GM19240 (cell line): ENCODE data around the gene FANCD2OS.
"Not testable (repeated sequence)": the region's sequence is repeated elsewhere in the genome, so short reads cannot be mapped to it uniquely, and the experiment has no call there.

Source experiments
- DNase-seq: peaks from one replicate; pipeline ENCODE4 v3.0.0; 2011; ENCODE audit warnings: low spot score; ENCODE audit not compliant: insufficient read length

The FANCD2OS gene

GRCh38 chr3:10108091-10108490 lies at the start of gene FANCD2OS:
Gene FANCD2OS, minus strand, starts transcription at chr3:10108255. Its CDS starts 3,481 bp downstream, at chr3:10104774.
- no peak for DNase-seq

GRCh38 chr3:10157031-10157430 lies 49.0 kb upstream of the FANCD2OS start:
- no peak for DNase-seq

GRCh38 chr3:10155658-10156057 lies 47.6 kb upstream of the FANCD2OS start:
- no peak for DNase-seq

- DNase-seq, result no peak
Measured at GRCh38 chr3:10155123-10155472, 47.0 kb upstream of the FANCD2OS start.

GRCh38 chr3:10154335-10155122 lies 46.5 kb upstream of the FANCD2OS start:
- DNase-seq, result no peak

- DNase-seq, result no peak
Measured at GRCh38 chr3:10150987-10151386, 42.9 kb upstream of the FANCD2OS start.

GRCh38 chr3:10149226-10149625 lies 41.2 kb upstream of the FANCD2OS start:
- DNase-seq, result no peak

GRCh38 chr3:10145685-10146084 lies 37.6 kb upstream of the FANCD2OS start:
- no peak for DNase-seq

GRCh38 chr3:10142707-10143560 lies 34.9 kb upstream of the FANCD2OS start:
- DNase-seq, result no peak

- no peak for DNase-seq
Measured at GRCh38 chr3:10140996-10141546, 33.0 kb upstream of the FANCD2OS start.

- no peak for DNase-seq
Measured at GRCh38 chr3:10137178-10137577, 29.1 kb upstream of the FANCD2OS start.

GRCh38 chr3:10136426-10137005 lies 28.5 kb upstream of the FANCD2OS start:
- DNase-seq, result no peak

- not testable (repeated sequence) for DNase-seq
Measured at GRCh38 chr3:10135872-10136271, 27.8 kb upstream of the FANCD2OS start.

GRCh38 chr3:10122724-10123123 lies 14.7 kb upstream of the FANCD2OS start:
- DNase-seq, result no peak

- DNase-seq, result no peak
Measured at GRCh38 chr3:10121064-10121463, 13.0 kb upstream of the FANCD2OS start.

GRCh38 chr3:10119376-10119775 lies 11.3 kb upstream of the FANCD2OS start:
- DNase-seq, result no peak

- no peak for DNase-seq
Measured at GRCh38 chr3:10116928-10117327, 8.9 kb upstream of the FANCD2OS start.

- no peak for DNase-seq
Measured at GRCh38 chr3:10116138-10116460, 8.0 kb upstream of the FANCD2OS start.

- peak; percentile 98 for DNase-seq
Measured at GRCh38 chr3:10115326-10116137, 7.5 kb upstream of the FANCD2OS start, which contains the start of gene BRK1. Gene BRK1, plus strand, starts transcription at chr3:10115675. Its CDS starts 27 bp downstream, at chr3:10115702.

- no peak for DNase-seq
Measured at GRCh38 chr3:10106919-10107318, 1.1 kb downstream of the FANCD2OS start.

GRCh38 chr3:10099041-10099440 lies 9.0 kb downstream of the FANCD2OS start:
- DNase-seq, result no peak
